ENCODE measurements around the gene ITGA2B.
"Not testable (repeated sequence)": the region's sequence is repeated elsewhere in the genome, so short reads cannot be mapped to it uniquely, and the experiment has no call there.

DNA sequence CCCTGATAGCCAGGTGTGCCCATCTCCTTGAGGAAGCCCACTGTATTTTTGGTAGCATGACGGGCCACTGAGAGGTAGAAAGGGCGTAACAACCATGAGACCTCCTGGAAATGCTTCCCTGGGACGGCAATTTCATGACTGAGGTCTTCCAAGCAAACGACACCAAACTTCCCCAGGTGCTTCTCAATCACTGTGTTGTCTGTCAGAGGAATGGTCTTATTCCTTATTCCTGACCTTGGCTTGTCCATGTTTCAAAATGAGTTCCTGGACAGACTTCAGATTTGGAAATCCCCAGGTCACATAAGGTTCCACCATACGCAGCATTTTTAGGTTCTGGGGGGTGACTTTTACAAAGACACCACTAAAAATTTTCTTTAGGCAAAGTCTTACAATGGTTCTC is 24.4 kb downstream of the ITGA2B start:
- TF ChIP-seq, protein P1, sequence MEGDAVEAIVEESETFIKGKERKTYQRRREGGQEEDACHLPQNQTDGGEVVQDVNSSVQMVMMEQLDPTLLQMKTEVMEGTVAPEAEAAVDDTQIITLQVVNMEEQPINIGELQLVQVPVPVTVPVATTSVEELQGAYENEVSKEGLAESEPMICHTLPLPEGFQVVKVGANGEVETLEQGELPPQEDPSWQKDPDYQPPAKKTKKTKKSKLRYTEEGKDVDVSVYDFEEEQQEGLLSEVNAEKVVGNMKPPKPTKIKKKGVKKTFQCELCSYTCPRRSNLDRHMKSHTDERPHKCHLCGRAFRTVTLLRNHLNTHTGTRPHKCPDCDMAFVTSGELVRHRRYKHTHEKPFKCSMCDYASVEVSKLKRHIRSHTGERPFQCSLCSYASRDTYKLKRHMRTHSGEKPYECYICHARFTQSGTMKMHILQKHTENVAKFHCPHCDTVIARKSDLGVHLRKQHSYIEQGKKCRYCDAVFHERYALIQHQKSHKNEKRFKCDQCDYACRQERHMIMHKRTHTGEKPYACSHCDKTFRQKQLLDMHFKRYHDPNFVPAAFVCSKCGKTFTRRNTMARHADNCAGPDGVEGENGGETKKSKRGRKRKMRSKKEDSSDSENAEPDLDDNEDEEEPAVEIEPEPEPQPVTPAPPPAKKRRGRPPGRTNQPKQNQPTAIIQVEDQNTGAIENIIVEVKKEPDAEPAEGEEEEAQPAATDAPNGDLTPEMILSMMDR (IDR thresholded peaks at IDR 0.05; ENCODE audit: low read depth, low read length) = not testable (repeated sequence)
- TF ChIP-seq EZH2phosphoT487 (IDR thresholded peaks at IDR 0.05; ENCODE audit: low read depth) = not testable (repeated sequence)

Data from OCI-LY3 (cell line).